Measurements from ENCODE around the gene SORL1.
A peak's percentile ranks its signal among the peaks of the same experiment; 100 is the strongest.
"Not testable (repeated sequence)": the region's sequence is repeated elsewhere in the genome, so short reads cannot be mapped to it uniquely, and the experiment has no call there.

The SORL1 gene

GRCh38 chr11:121472312-121472711, 20.2 kb downstream of the SORL1 start:
- Histone ChIP-seq H3K36me3 (ENCODE audit: control insufficient read depth, insufficient read depth, low read length) (no peaks in the 10 kb centered on the region), H3K27me3 (ENCODE audit: control insufficient read depth, insufficient read depth, low read length, poor library complexity, severe bottlenecking) (no peaks in the 10 kb centered on the region), H3K4me1 (ENCODE audit: control insufficient read depth, insufficient read depth, low read length) (peaks cover 9% of the 10 kb centered on the region), H3K4me3 (ENCODE audit: insufficient read depth, low read depth, low read length) (no peak overlapping the region), H3K9me3 (ENCODE audit: control insufficient read depth, low read length) (no peaks in the 10 kb centered on the region), H3K27ac (ENCODE audit: insufficient read depth, low read depth, low read length, poor library complexity, severe bottlenecking) (no peak overlapping the region)
- WGBS, 2 experiments, result 90 to 98% methylated on average over 2 of the region's 2 CpGs

DNA sequence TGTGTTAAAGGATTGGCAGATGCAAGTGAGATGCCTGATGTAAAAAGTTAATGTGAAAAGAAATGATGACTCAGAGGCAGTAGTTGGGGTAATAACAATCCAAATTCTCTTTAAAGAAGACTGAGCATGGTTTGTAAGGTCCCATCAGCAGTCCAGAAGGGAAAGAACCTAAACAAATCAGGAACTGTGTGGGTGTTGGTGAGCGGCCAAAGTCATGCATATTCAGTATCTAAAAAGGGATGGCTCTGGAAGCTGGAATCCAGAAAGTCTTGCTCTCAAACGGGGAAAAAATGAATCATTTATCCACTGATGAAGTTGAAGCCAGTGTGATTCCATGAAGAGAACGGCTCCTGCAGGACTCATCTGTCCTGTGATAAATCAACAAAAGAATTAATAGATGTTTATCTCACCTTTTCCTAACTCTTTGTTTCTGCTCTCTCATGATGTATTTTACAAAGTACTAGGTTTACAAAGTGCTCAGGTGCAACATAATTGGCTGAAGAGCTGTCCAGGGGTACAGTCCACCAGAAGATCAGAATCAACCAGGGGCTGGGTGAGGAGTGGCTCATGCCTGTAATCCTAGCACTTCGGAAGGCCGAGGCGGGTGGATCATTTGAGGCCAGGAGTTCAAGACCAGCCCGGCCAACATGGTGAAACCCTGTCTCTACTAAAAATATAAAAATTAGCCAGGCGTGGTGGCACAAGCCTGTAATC, 21.1 kb downstream of the SORL1 start:
- 92% methylated on average over 8 of the region's 8 CpGs for WGBS, 2 experiments
- Histone ChIP-seq H3K27ac (ENCODE audit: insufficient read depth, low read depth, low read length, poor library complexity, severe bottlenecking) (no peak overlapping the region), H3K9me3 (ENCODE audit: control insufficient read depth, low read length) (no peaks in the 10 kb centered on the region), H3K4me1 (ENCODE audit: control insufficient read depth, insufficient read depth, low read length) (peaks cover 3% of the 10 kb centered on the region), H3K36me3 (ENCODE audit: control insufficient read depth, insufficient read depth, low read length) (no peaks in the 10 kb centered on the region), H3K4me3 (ENCODE audit: insufficient read depth, low read depth, low read length) (no peak overlapping the region), H3K27me3 (ENCODE audit: control insufficient read depth, insufficient read depth, low read length, poor library complexity, severe bottlenecking) (no peaks in the 10 kb centered on the region)

DNA sequence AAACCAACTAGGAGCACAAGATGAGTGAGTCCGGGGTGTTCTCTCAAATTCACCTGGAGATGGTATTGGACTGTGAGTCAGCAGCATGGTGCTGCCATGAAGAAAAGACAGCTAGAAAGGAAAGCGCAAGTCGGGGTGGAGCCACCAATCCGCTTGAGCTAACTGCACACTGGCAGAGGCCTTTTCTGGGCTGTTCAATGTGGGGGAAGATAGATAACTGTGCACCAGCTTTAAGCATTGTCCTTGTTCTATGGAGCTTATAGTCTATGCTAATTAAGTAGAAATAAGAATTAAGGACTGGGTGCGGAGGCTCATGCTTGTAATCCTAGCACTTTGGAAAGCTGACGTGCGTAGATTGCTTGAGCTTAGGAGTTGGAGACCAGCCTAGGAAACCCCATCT, 22.6 kb downstream of the SORL1 start:
- Histone ChIP-seq H3K27me3 (ENCODE audit: control insufficient read depth, insufficient read depth, low read length, poor library complexity, severe bottlenecking) (no peaks in the 10 kb centered on the region), H3K4me1 (ENCODE audit: control insufficient read depth, insufficient read depth, low read length) (peaks cover 18% of the 10 kb centered on the region), H3K9me3 (ENCODE audit: control insufficient read depth, low read length) (no peaks in the 10 kb centered on the region), H3K36me3 (ENCODE audit: control insufficient read depth, insufficient read depth, low read length) (no peaks in the 10 kb centered on the region), H3K4me3 (ENCODE audit: insufficient read depth, low read depth, low read length) (no peak overlapping the region), H3K27ac (ENCODE audit: insufficient read depth, low read depth, low read length, poor library complexity, severe bottlenecking) (no peak overlapping the region)
- WGBS, 2 experiments, result 89 to 94% methylated on average over 7 of the region's 7 CpGs

- Histone ChIP-seq H3K27me3 (ENCODE audit: control insufficient read depth, insufficient read depth, low read length, poor library complexity, severe bottlenecking) (no peaks in the 10 kb centered on the region), H3K27ac (ENCODE audit: insufficient read depth, low read depth, low read length, poor library complexity, severe bottlenecking) (no peak overlapping the region), H3K4me3 (ENCODE audit: insufficient read depth, low read depth, low read length) (no peak overlapping the region), H3K4me1 (ENCODE audit: control insufficient read depth, insufficient read depth, low read length) (peaks cover 21% of the 10 kb centered on the region), H3K36me3 (ENCODE audit: control insufficient read depth, insufficient read depth, low read length) (no peaks in the 10 kb centered on the region), H3K9me3 (ENCODE audit: control insufficient read depth, low read length) (no peaks in the 10 kb centered on the region)
- 87 to 89% methylated on average over 5 of the region's 5 CpGs for WGBS, 2 experiments
Measured at GRCh38 chr11:121476379-121477032, 24.4 kb downstream of the SORL1 start.

DNA sequence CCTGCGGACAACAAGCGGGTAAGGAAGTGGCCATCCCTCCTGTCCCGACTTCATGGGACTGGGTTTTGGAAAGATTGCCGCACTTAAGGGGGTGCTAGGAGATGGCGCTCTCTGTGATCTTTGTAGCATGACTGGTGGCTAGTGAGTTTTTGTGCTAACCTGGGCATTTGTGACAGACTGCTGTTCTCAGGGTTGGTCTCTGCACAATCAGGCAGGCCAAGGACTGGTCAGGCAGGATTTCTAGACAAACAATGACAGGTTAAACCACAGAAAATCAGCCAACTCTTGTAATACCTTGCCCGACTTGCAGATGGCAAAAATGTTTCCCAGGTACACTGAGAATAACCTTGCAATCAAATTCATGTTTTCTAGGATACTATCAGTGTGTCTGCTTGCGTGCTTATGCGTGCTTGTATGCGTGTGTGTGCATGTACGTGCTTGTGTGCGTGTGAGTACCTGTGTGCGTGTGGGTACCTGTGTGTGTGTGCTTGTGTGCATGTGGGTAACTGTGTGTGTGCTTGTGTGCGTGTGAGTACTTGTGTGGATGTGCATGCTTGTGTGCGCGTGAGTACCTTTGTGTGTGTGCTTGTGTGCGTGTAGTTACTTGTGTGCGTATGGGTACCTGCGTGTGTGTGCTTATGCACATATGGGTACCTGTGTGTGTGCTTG, 26.2 kb downstream of the SORL1 start:
- Histone ChIP-seq H3K4me3 (ENCODE audit: insufficient read depth, low read depth, low read length) (no peak overlapping the region), H3K27ac (ENCODE audit: insufficient read depth, low read depth, low read length, poor library complexity, severe bottlenecking) (no peak overlapping the region), H3K4me1 (ENCODE audit: control insufficient read depth, insufficient read depth, low read length) (peaks cover 21% of the 10 kb centered on the region), H3K9me3 (ENCODE audit: control insufficient read depth, low read length) (no peaks in the 10 kb centered on the region), H3K27me3 (ENCODE audit: control insufficient read depth, insufficient read depth, low read length, poor library complexity, severe bottlenecking) (no peaks in the 10 kb centered on the region), H3K36me3 (ENCODE audit: control insufficient read depth, insufficient read depth, low read length) (no peaks in the 10 kb centered on the region)
- 95 to 96% methylated on average over 18 of the region's 18 CpGs for WGBS, 2 experiments

DNA sequence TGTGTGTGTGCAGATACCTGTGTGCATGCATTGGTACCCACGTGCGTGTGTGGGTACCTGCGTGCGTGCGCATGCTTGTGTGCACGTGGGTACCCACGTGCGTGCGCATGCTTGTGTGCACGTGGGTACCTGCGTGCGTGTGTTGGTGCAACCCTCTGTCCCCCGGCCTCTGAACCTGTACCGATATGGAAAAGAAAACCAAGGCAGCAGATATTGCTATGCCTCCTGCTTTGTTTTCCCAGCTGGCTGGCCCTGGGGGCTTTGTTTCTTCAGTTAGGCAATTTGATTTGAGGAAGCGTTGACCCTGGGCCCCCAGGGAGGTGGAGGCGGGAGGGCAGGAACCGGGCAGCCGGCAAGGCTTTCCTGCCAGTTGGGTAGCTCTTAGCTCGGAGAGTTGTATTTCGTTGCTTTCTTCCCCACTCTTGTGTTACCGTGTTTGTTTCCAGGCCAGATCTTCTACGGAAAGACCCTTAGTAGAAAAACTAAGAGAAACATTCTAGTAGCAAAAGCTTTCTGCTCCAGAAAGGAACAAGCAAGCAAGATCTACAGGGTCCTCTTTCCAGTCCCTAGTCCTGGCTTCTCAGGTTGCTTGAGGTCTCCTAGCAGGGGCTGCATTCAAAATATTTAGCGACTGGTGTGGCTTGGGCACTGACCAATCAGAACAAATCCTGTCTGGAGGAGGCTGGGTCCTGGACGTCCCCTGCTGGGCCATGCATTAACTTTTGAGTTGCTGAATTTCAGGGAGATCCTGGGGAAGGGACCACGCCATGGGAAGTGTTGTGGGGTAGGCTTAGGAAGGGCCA, 27.0 kb downstream of the SORL1 start:
- no peaks in the 10 kb centered on the region for H3K9me3 ChIP-seq (ENCODE audit: control insufficient read depth, low read length)
- peaks cover 21% of the 10 kb centered on the region for H3K4me1 ChIP-seq (ENCODE audit: control insufficient read depth, insufficient read depth, low read length)
- H3K36me3 ChIP-seq (ENCODE audit: control insufficient read depth, insufficient read depth, low read length), result no peaks in the 10 kb centered on the region
- peak overlapping the region; percentile 28 for H3K27ac ChIP-seq (ENCODE audit: insufficient read depth, low read depth, low read length, poor library complexity, severe bottlenecking)
- H3K4me3 ChIP-seq (ENCODE audit: insufficient read depth, low read depth, low read length), result no peak overlapping the region
- 41 to 51% methylated on average over 25 of the region's 25 CpGs for WGBS, 2 experiments
- H3K27me3 ChIP-seq (ENCODE audit: control insufficient read depth, insufficient read depth, low read length, poor library complexity, severe bottlenecking), result no peaks in the 10 kb centered on the region

- Histone ChIP-seq H3K4me3 (ENCODE audit: insufficient read depth, low read depth, low read length) (no peak overlapping the region), H3K36me3 (ENCODE audit: control insufficient read depth, insufficient read depth, low read length) (no peaks in the 10 kb centered on the region), H3K9me3 (ENCODE audit: control insufficient read depth, low read length) (no peaks in the 10 kb centered on the region), H3K27me3 (ENCODE audit: control insufficient read depth, insufficient read depth, low read length, poor library complexity, severe bottlenecking) (no peaks in the 10 kb centered on the region), H3K4me1 (ENCODE audit: control insufficient read depth, insufficient read depth, low read length) (peaks cover 21% of the 10 kb centered on the region), H3K27ac (ENCODE audit: insufficient read depth, low read depth, low read length, poor library complexity, severe bottlenecking) (no peak overlapping the region)
- WGBS, 2 experiments, result 71 to 72% methylated on average over 7 of the region's 7 CpGs
Measured at GRCh38 chr11:121479698-121480238, 27.7 kb downstream of the SORL1 start.

DNA sequence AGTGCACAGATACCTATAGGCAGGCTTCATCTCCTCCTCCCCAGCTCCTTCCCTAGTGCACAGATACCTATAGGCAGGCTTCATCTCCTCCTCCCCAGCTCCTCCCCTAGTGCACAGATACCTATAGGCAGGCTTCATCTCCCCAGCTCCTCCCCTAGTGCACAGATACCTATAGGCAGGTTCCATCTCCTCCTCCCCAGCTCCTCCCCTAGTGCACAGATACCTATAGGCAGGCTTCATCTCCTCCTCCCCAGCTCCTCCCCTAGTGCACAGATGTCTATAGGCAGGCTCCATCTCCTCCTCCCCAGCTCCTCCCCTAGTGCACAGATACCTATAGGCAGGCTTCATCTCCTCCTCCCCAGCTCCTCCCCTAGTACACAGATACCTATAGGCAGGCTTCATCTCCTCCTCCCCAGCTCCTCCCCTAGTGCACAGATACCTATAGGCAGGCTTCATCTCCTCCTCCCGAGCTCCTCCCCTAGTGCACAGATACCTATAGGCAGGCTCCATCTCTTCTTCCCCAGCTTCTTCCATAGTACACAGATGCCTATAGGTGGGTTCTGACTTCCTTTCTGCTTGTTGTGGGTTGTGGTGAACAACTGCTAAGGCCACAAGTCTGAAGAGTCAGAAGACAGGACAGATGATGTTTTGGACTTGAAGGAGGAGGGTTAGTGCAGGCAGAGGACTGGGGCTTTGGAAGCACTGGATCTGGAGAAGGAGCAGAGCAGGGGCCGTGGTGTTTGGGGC, 29.5 kb downstream of the SORL1 start:
- not testable (repeated sequence) for H3K27me3 ChIP-seq (ENCODE audit: control insufficient read depth, insufficient read depth, low read length, poor library complexity, severe bottlenecking); H3K4me3 ChIP-seq (ENCODE audit: insufficient read depth, low read depth, low read length); H3K36me3 ChIP-seq (ENCODE audit: control insufficient read depth, insufficient read depth, low read length); H3K9me3 ChIP-seq (ENCODE audit: control insufficient read depth, low read length); H3K27ac ChIP-seq (ENCODE audit: insufficient read depth, low read depth, low read length, poor library complexity, severe bottlenecking)
- WGBS, 2 experiments, result 92 to 94% methylated on average over 2 of the region's 2 CpGs
- peaks cover 21% of the 10 kb centered on the region for H3K4me1 ChIP-seq (ENCODE audit: control insufficient read depth, insufficient read depth, low read length)

GRCh38 chr11:121482231-121483129, 30.4 kb downstream of the SORL1 start:
- Histone ChIP-seq H3K4me1 (ENCODE audit: control insufficient read depth, insufficient read depth, low read length) (peaks cover 21% of the 10 kb centered on the region), H3K27me3 (ENCODE audit: control insufficient read depth, insufficient read depth, low read length, poor library complexity, severe bottlenecking) (no peaks in the 10 kb centered on the region), H3K9me3 (ENCODE audit: control insufficient read depth, low read length) (no peaks in the 10 kb centered on the region), H3K27ac (ENCODE audit: insufficient read depth, low read depth, low read length, poor library complexity, severe bottlenecking) (no peak overlapping the region), H3K36me3 (ENCODE audit: control insufficient read depth, insufficient read depth, low read length) (no peaks in the 10 kb centered on the region), H3K4me3 (ENCODE audit: insufficient read depth, low read depth, low read length) (no peak overlapping the region)
- 91 to 93% methylated on average over 8 to 9 of the region's 9 CpGs for WGBS, 2 experiments
